HEK293 (cell line): ENCODE results near the gene LRP1-AS.

Source experiments
- CTCF ChIA-PET: fragments of 350-600 bp; formaldehyde crosslinking; extraction: SDS; loops from one replicate; lab custom pipeline; 2021; ENCODE audit warnings: antibody characterized with exemption; lab: Yijun Ruan, JAX
- POLR2A ChIA-PET: fragments of 300-600 bp; formaldehyde crosslinking; extraction: SDS; loops from one replicate; lab custom pipeline; 2020; ENCODE audit warnings: antibody characterized with exemption, inconsistent platforms; lab: Yijun Ruan, JAX
- H3K27ac ChIP-seq: fragments of 200-500 bp; sonication (Bioruptor generic); 2 replicates; pipeline ENCODE4 v1.5.1; 2014; ENCODE audit warnings: low read depth, low read length, control low read depth, inconsistent platforms; ENCODE audit errors: extremely low read depth
- H3K36me3 ChIP-seq, 2 experiments: fragments of 200-500 bp in 1 of 2; sonication (Bioruptor generic) in 1 of 2; 1 replicate in 1 of 2; 2 replicates in 1 of 2; pipeline ENCODE4 v1.5.1; 2014 to 2017; ENCODE audit warnings: inconsistent platforms in 2 of 2, low read length in 2 of 2; ENCODE audit not compliant: control insufficient read depth in 2 of 2, insufficient read depth in 1 of 2
- H3K4me1 ChIP-seq: fragments of 200-500 bp; sonication (Bioruptor generic); 2 replicates; pipeline ENCODE4 v1.5.1; 2014; ENCODE audit warnings: mild to moderate bottlenecking, low read length, inconsistent platforms; ENCODE audit not compliant: control insufficient read depth, insufficient read depth
- H3K4me3 ChIP-seq: 2 replicates; pipeline ENCODE4 v1.5.1; 2011; ENCODE audit warnings: low read depth, mild to moderate bottlenecking, control low read depth, low read length, moderate library complexity
- H3K9me3 ChIP-seq: fragments of 200-500 bp; sonication (Bioruptor generic); 2 replicates; pipeline ENCODE4 v1.5.1; 2014; ENCODE audit warnings: low read depth, low read length, inconsistent platforms; ENCODE audit not compliant: control insufficient read depth, insufficient read depth
- HOXC10 ChIP-seq: sonication (generic); formaldehyde crosslinking; IDR thresholded peaks from 2 replicates; pipeline ENCODE4 v1.8.1; 2023; ENCODE audit warnings: mild to moderate bottlenecking, missing genetic modification reagents
- YY1 ChIP-seq: fragments of 450-650 bp; formaldehyde crosslinking; IDR thresholded peaks from 2 replicates; pipeline ENCODE4 v1.5.1; 2018; ENCODE audit warnings: missing biosample characterization, missing genetic modification characterization
- ZNF169 ChIP-seq: fragments of 450-650 bp; formaldehyde crosslinking; IDR thresholded peaks from 2 replicates; pipeline ENCODE4 v1.5.1; 2016; ENCODE audit warnings: missing biosample characterization, missing genetic modification characterization
- ZNF211 ChIP-seq: fragments of 450-650 bp; formaldehyde crosslinking; IDR thresholded peaks from 2 replicates; pipeline ENCODE4 v1.5.1; 2016; ENCODE audit warnings: low read depth, missing biosample characterization, missing genetic modification characterization
- ZNF248 ChIP-seq: fragments of 450-650 bp; formaldehyde crosslinking; IDR thresholded peaks from 2 replicates; pipeline ENCODE4 v1.5.1; 2017; ENCODE audit warnings: missing biosample characterization, missing genetic modification characterization
- ZNF366 ChIP-seq: fragments of 450-650 bp; formaldehyde crosslinking; conservative IDR thresholded peaks from 2 replicates; pipeline ENCODE4 v1.5.1; 2016; ENCODE audit warnings: missing biosample characterization, missing genetic modification characterization
- ZNF529 ChIP-seq: fragments of 450-650 bp; formaldehyde crosslinking; IDR thresholded peaks from 2 replicates; pipeline ENCODE4 v1.5.1; 2017; ENCODE audit warnings: missing genetic modification characterization, missing biosample characterization; ENCODE audit not compliant: insufficient replicate concordance
- ZNF544 ChIP-seq: fragments of 450-650 bp; formaldehyde crosslinking; IDR thresholded peaks from 2 replicates; pipeline ENCODE4 v1.5.0; 2017; ENCODE audit warnings: missing biosample characterization, missing genetic modification characterization
- ZNF561 ChIP-seq: fragments of 450-650 bp; IDR thresholded peaks from 2 replicates; pipeline ENCODE4 v1.5.1; 2018; ENCODE audit warnings: missing biosample characterization, missing genetic modification characterization, borderline replicate concordance
- ZNF623 ChIP-seq: fragments of 450-650 bp; formaldehyde crosslinking; IDR thresholded peaks from 2 replicates; pipeline ENCODE4 v1.5.1; 2016; ENCODE audit warnings: missing biosample characterization, missing genetic modification characterization
- ZNF670 ChIP-seq: fragments of 450-650 bp; formaldehyde crosslinking; IDR thresholded peaks from 2 replicates; pipeline ENCODE4 v1.5.1; 2016; ENCODE audit warnings: missing biosample characterization, missing genetic modification characterization, low read depth
- ZNF677 ChIP-seq: fragments of 450-650 bp; IDR thresholded peaks from 2 replicates; pipeline ENCODE4 v1.5.0; 2018; ENCODE audit warnings: missing biosample characterization, mild to moderate bottlenecking, missing genetic modification characterization, moderate library complexity
- ZNF747 ChIP-seq: fragments of 450-650 bp; formaldehyde crosslinking; IDR thresholded peaks from 2 replicates; pipeline ENCODE4 v1.5.1; 2016; ENCODE audit warnings: missing biosample characterization, missing genetic modification characterization
- ZNF792 ChIP-seq: fragments of 450-650 bp; formaldehyde crosslinking; IDR thresholded peaks from 2 replicates; pipeline ENCODE4 v1.5.1; 2016; ENCODE audit warnings: missing biosample characterization, missing genetic modification characterization
- ZNF830 ChIP-seq: fragments of 450-650 bp; IDR thresholded peaks from 2 replicates; pipeline ENCODE4 v1.5.0; 2018; ENCODE audit warnings: missing biosample characterization, missing genetic modification characterization, low read depth, mild to moderate bottlenecking, moderate library complexity
- ZSCAN23 ChIP-seq: fragments of 450-650 bp; formaldehyde crosslinking; IDR thresholded peaks from 2 replicates; pipeline ENCODE4 v1.5.1; 2016; ENCODE audit warnings: missing biosample characterization, missing genetic modification characterization
- TF ChIP-seq, protein P1 (sequence below): fragments of 450-650 bp; formaldehyde crosslinking; IDR thresholded peaks from 2 replicates; pipeline ENCODE4 v1.5.1; 2016; ENCODE audit warnings: missing biosample characterization, missing genetic modification characterization
- TF ChIP-seq, protein P2 (sequence below): fragments of 450-650 bp; formaldehyde crosslinking; IDR thresholded peaks from 2 replicates; pipeline ENCODE4; 2016; ENCODE audit warnings: missing biosample characterization, missing genetic modification characterization

LRP1-AS gene

DNA sequence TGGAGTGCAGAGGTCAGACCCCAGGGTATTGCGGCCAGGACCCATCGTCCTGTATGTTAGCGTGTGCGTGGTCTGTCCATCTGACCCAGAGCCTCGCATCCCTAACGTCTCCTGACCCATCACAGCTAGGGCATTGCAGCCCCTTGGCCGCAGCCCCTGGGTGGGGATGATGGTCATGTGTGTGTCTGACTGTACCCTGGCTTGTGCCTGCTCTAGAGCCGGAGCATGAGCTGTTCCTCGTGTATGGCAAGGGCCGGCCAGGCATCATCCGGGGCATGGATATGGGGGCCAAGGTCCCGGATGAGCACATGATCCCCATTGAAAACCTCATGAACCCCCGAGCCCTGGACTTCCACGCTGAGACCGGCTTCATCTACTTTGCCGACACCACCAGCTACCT is 10.8 kb upstream of the LRP1-AS start:
- no peak for TF ChIP-seq HOXC10
- no peak for TF ChIP-seq ZSCAN23 (tag by site-specific recombination)
- TF ChIP-seq ZNF366 (tag by site-specific recombination): no peak
- TF ChIP-seq YY1 (tag by site-specific recombination): no peak
- no peak for TF ChIP-seq ZNF248
- no peak for TF ChIP-seq ZNF561 (tag by site-specific recombination)
- no peak for TF ChIP-seq ZNF623
- TF ChIP-seq ZNF792 (tag by site-specific recombination): no peak
- TF ChIP-seq ZNF529 (tag by site-specific recombination): no peak
- TF ChIP-seq ZNF747 (tag by site-specific recombination): no peak
- TF ChIP-seq, protein P1, sequence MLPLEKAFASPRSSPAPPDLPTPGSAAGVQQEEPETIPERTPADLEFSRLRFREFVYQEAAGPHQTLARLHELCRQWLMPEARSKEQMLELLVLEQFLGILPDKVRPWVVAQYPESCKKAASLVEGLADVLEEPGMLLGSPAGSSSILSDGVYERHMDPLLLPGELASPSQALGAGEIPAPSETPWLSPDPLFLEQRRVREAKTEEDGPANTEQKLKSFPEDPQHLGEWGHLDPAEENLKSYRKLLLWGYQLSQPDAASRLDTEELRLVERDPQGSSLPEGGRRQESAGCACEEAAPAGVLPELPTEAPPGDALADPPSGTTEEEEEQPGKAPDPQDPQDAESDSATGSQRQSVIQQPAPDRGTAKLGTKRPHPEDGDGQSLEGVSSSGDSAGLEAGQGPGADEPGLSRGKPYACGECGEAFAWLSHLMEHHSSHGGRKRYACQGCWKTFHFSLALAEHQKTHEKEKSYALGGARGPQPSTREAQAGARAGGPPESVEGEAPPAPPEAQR (tag by site-specific recombination): no peak
- TF ChIP-seq ZNF211 (tag by site-specific recombination): no peak
- no peaks in the 10 kb centered on the region for H3K9me3 ChIP-seq
- H3K36me3 ChIP-seq: peaks cover 4 to 96% of the 10 kb centered on the region in 2 experiments; a peak in 1 of 3 replicates
- no peaks in the 10 kb centered on the region for H3K4me1 ChIP-seq
- H3K27ac ChIP-seq: no peak overlapping the region
- ChIA-PET CTCF (interaction anchor here (0.8 to 1.0 kb wide), 2 partner anchors 18 to 23 kb away, joined by 4 to 5 read pairs; no protein-coding TSS in a partner anchor), POLR2A (interaction anchor here (1.0 kb wide), 1 partner anchor 11 kb away, joined by 3 read pairs; the partner anchor contains the start of gene LRP1-AS)
- no peak overlapping the region for H3K4me3 ChIP-seq

DNA sequence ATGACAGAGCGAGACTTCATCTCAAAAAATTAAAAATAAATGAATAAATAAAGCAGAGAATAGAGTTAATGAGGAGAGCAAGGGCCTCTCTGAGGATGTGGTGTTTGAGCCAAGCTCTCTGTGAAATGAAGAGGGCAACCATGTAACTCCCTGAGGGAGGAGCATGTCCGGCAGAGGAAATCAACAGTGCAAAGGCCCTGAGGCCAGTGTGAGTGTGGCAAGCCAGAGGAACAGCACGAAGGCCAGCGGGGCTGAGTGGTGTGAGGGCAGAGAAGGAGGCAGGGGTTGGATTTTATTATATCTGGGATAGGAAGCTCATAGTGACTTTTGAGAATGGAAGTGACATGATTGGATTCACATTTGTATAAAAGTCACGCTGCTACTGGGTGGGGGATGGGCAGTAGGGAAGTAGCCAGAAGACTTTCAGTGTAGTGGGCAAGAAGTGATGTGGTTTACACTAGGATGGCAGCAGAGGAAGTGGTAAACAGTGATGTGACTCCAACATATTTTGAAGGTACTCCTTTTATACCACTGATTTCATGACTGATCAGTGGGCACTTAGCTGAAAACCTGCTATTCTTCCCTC is 10.3 kb upstream of the LRP1-AS start:
- TF ChIP-seq ZNF623 (peak; percentile 96), ZNF830 (tag by site-specific recombination) (no peak), ZNF670 (no peak)
- Histone ChIP-seq H3K4me1 (no peaks in the 10 kb centered on the region), H3K36me3 (peaks cover 3 to 96% of the 10 kb centered on the region in 2 experiments; a peak in 1 of 3 replicates), H3K4me3 (no peak overlapping the region), H3K9me3 (no peaks in the 10 kb centered on the region), H3K27ac (no peak overlapping the region)
- ChIA-PET CTCF (interaction anchor here (0.8 to 2.2 kb wide), 4 partner anchors 15 to 34 kb away, joined by 3 to 7 read pairs (median 4); no protein-coding TSS in a partner anchor), POLR2A (no interaction called here)

DNA sequence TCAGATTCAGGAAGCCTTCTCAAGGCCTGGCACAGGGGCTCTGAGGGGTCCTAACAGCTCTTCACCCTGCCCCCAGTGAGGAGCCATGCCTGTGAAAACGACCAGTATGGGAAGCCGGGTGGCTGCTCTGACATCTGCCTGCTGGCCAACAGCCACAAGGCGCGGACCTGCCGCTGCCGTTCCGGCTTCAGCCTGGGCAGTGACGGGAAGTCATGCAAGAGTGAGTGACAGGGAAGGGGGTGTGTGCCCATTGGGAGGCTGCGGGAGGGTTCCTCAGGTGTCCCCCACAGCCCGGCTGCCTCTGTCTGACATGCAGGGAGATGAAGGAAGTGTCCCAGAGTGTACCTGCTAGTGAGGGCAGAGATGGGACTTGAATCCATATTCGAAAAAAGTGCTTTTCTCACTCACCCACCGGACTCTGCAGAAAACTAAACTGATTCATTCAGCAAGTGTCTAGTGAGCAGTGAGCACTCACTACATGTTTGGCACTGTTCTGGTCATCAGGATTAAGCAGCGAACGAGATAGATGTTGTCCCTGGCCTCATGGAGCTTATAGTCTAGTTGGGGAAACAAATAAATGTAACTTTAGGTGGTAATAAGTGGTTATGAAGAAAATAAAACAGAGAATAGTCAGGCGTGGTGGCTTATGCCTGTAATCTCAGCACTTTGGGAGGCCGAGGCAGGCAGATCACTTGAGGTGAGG is 9.4 kb upstream of the LRP1-AS start:
- H3K36me3 ChIP-seq: peaks cover 0 to 94% of the 10 kb centered on the region in 2 experiments; a peak in 1 of 3 replicates
- H3K4me3 ChIP-seq: no peak overlapping the region
- H3K4me1 ChIP-seq: no peaks in the 10 kb centered on the region
- no peak overlapping the region for H3K27ac ChIP-seq
- TF ChIP-seq ZNF677 (tag by site-specific recombination): no peak
- no peak for TF ChIP-seq ZNF169 (tag by site-specific recombination)
- TF ChIP-seq, protein P2, sequence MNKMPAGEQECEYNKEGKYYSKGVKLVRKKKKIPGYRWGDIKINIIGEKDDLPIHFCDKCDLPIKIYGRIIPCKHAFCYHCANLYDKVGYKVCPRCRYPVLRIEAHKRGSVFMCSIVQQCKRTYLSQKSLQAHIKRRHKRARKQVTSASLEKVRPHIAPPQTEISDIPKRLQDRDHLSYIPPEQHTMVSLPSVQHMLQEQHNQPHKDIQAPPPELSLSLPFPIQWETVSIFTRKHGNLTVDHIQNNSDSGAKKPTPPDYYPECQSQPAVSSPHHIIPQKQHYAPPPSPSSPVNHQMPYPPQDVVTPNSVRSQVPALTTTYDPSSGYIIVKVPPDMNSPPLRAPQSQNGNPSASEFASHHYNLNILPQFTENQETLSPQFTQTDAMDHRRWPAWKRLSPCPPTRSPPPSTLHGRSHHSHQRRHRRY (tag by site-specific recombination): no peak
- no peak for TF ChIP-seq ZNF544 (tag by site-specific recombination)
- TF ChIP-seq, protein P1 (tag by site-specific recombination): no peak
- ChIA-PET CTCF (interaction anchor here (0.8 to 2.2 kb wide), 3 partner anchors 15 to 33 kb away, joined by 3 to 7 read pairs (median 5); no protein-coding TSS in a partner anchor), POLR2A (no interaction called here)
- H3K9me3 ChIP-seq: no peaks in the 10 kb centered on the region
